ENCODE results near the gene RNF39.

DNA sequence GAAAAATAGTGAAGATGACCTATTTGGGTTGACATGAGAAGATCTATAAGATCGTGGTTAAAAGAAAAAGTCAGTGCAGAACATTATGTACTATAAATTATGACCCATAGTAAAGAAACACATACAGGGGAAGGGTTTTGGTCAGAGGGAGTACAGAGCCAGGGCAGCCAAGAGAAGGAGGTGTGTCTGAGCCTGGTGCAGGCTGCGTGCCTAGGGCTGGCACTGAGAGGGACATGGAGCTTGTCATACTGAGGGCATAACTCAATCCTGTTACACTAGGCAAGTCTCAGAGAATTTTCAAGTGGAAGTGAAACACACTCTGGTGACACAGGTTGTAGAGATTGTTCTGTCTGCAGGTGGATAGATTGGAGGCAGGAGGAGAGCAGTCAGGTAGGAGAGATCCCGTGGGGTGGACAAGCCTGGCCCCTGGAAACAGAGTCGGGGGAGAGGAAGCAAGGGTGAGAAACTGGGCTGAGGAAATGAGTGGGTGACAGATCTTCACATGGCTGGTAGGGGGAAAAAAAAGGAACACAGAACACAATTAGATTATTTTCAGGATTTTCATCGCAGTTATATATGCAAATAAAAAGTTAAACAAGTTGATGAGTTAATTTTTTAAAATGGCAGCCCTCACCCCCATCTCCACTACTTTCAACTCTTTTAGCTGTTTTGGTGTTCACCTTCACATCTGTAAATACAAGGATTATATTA is 18.5 kb upstream of the RNF39 start:
- TF ChIP-seq, protein P1, sequence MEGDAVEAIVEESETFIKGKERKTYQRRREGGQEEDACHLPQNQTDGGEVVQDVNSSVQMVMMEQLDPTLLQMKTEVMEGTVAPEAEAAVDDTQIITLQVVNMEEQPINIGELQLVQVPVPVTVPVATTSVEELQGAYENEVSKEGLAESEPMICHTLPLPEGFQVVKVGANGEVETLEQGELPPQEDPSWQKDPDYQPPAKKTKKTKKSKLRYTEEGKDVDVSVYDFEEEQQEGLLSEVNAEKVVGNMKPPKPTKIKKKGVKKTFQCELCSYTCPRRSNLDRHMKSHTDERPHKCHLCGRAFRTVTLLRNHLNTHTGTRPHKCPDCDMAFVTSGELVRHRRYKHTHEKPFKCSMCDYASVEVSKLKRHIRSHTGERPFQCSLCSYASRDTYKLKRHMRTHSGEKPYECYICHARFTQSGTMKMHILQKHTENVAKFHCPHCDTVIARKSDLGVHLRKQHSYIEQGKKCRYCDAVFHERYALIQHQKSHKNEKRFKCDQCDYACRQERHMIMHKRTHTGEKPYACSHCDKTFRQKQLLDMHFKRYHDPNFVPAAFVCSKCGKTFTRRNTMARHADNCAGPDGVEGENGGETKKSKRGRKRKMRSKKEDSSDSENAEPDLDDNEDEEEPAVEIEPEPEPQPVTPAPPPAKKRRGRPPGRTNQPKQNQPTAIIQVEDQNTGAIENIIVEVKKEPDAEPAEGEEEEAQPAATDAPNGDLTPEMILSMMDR (IDR thresholded peaks at IDR 0.05), result no peak
- no peak for TF ChIP-seq POLR2A (IDR thresholded peaks at IDR 0.05)
